ENCODE data around the gene GLIS2.
A peak's percentile ranks its signal among the peaks of the same experiment; 100 is the strongest.

The GLIS2 gene

GRCh38 chr16:4298761-4299522 is 16.9 kb upstream of the GLIS2 start:
- DNase-seq (ENCODE audit: low read depth): no peak

- DNase-seq (ENCODE audit: low read depth): no peak
Observed at GRCh38 chr16:4301177-4301576, 14.7 kb upstream of the GLIS2 start.

GRCh38 chr16:4301968-4302367 is 13.9 kb upstream of the GLIS2 start:
- DNase-seq (ENCODE audit: low read depth): no peak

- no peak for DNase-seq (ENCODE audit: low read depth)
Observed at GRCh38 chr16:4303973-4304372, 11.9 kb upstream of the GLIS2 start.

GRCh38 chr16:4306470-4307214 is 9.2 kb upstream of the GLIS2 start:
- no peak for DNase-seq (ENCODE audit: low read depth)

GRCh38 chr16:4307215-4308037 is 8.4 kb upstream of the GLIS2 start:
- DNase-seq (ENCODE audit: low read depth): peak; percentile 93

- DNase-seq (ENCODE audit: low read depth): no peak
Observed at GRCh38 chr16:4309102-4309832, 6.6 kb upstream of the GLIS2 start.

GRCh38 chr16:4309833-4310266 is 6.0 kb upstream of the GLIS2 start:
- no peak for DNase-seq (ENCODE audit: low read depth)

- DNase-seq (ENCODE audit: low read depth): no peak
Observed at GRCh38 chr16:4313563-4314531, 2.0 kb upstream of the GLIS2 start.

- no peak for DNase-seq (ENCODE audit: low read depth)
Observed at GRCh38 chr16:4314532-4315185, 1.2 kb upstream of the GLIS2 start.

- DNase-seq (ENCODE audit: low read depth): no peak
Observed at GRCh38 chr16:4316108-4316863, 419 bp downstream of the GLIS2 start.

- DNase-seq (ENCODE audit: low read depth): no peak
Observed at GRCh38 chr16:4316864-4317531, 1.1 kb downstream of the GLIS2 start.

- no peak for DNase-seq (ENCODE audit: low read depth)
Observed at GRCh38 chr16:4317532-4318450, 1.9 kb downstream of the GLIS2 start.

- no peak for DNase-seq (ENCODE audit: low read depth)
Observed at GRCh38 chr16:4318451-4318910, 2.6 kb downstream of the GLIS2 start.

- no peak for DNase-seq (ENCODE audit: low read depth)
Observed at GRCh38 chr16:4318967-4319366, 3.1 kb downstream of the GLIS2 start.

- peak; percentile 59 for DNase-seq (ENCODE audit: low read depth)
Observed at GRCh38 chr16:4319454-4320421, 3.9 kb downstream of the GLIS2 start.

All from stimulated activated CD8-positive, alpha-beta memory T cell treated with anti-CD3 and anti-CD28 coated beads, Interleukin-4, amount 100 ng/mL, for 24 hours (primary cell).